GM21723 (cell line): ENCODE results near the gene OR5B3.
"Not testable (repeated sequence)": the region's sequence is repeated elsewhere in the genome, so short reads cannot be mapped to it uniquely, and the experiment has no call there.

ENCODE experiments used
- ATAC-seq: cut with Tn5 transposase; IDR thresholded peaks from one replicate; pipeline ENCODE4 v1.9.1; 2021; ENCODE audit warnings: mild to moderate bottlenecking, moderate library complexity; ENCODE audit not compliant: unreplicated experiment

Gene OR5B3

DNA sequence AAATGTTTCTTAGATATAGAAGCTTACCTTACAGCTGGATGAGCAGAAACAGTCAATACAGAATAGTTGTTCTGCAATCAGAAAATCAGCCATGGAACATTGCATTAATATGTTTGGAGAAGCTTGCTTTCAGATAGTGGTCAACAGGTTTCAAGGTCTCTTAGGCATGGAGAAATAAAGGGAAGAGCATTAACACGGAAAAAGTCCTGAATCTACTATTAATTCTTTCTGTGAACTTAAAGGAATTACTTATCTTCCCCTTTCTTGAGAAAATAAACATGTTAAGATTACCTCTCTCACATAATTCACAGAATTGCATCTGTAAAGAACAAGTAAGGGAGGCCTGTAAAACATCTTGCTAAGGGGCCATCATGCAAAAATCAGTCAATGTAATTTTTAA is at the start of gene OR5B3:
Gene OR5B3 (minus strand): TSS at position 101 of the 400 bp plus-strand sequence. CDS start 3,465 bp downstream, outside the sequence.
- no peak for ATAC-seq

DNA sequence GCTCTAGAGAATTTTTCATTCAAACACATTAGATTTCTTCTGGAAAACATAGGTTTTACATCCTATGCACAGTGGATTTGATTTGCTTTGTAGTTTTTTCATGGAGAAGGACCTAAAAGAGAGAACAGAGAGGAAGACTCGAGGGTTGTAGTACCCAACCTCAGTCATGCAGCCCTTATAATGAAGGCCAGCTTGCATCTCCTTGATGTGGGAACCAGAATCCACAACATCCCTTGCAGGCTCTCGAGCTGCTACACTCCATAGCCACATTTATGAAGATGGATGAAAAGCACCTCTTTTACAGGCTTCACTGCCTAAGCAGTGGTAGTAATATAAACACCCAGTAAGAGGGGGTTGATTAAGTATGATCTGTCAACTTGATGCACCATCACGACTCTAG is 44.9 kb upstream of the OR5B3 start:
- ATAC-seq: no peak

DNA sequence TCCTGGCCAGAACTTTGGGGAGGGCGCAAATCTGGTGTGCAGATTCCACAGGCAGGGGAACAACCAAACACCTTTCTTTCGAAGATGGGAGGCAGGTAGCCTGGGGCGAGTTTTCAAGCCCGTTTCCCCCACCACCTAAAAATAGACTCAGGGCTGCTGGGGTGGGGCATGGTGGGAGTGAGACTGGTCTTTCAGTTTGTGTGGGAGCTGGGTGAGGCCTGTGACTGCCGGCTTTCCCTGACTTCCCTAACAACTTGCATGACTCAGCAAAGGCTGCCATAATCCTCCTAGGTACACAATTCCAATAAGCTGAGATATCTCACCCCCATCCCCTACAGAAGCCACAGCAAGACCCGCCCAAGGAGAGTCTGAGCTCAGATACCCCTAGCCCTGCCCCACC is 39.6 kb upstream of the OR5B3 start:
- no peak for ATAC-seq

DNA sequence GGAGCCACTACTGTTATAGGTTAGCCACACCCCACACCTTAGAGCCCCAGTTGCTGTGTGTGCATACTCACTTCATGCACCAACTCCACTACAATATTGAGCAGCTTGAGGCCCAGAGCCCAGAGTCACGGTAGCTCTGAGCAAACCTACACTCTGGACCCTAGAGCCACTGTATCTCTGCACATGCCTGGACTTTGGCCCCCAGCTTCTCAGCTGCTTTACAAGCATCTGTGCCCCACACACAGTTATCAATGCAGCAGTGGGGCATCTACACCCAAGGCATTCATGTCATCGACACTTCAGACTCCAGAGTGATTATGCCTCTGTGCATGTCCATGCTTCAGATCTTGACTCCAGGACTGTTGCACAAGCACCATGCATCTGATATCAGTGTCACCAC is 37.6 kb upstream of the OR5B3 start:
- ATAC-seq: no peak

DNA sequence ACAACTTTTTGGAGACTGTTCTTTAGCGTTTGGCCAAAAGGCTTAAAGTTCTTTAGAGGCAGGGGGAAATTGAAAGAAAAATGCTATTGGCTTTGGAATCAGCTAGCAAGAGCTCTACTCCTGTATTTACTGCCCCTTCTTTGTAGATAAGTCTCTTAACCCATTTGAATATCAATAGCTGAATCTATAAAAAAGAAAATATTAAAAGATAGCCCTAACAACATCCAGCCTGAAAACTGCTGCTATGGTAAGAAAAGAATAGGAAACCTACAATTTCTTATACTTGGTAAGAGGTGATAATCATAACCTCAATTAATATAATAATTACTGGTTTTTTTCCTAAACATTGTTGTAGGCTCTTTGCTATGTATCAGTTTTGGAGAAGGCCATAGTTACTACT is 35.5 kb upstream of the OR5B3 start, which contains the start of gene OR5B12:
Gene OR5B12 (minus strand): TSS at position 101 of the 400 bp plus-strand sequence. CDS start 2,085 bp downstream, outside the sequence.
- ATAC-seq: no peak

DNA sequence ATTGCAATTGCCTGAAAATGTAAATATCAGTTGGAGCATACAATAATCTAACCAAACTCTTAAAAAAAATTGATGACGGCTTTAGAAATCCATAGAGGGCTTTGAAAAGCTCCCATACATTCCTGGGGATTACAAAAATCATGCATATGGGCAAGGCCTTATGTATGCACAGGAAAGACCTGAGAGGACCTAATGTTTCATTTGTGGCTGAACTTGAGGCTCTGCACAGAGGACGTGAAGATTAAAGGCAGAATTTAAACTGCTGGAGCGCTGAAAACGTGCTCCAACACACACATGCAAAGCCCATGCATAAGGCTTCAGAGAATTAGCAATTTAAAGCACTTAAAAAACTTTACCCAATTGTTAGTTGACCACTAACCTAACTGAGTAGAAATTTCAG is 31.8 kb upstream of the OR5B3 start:
- ATAC-seq: no peak

DNA sequence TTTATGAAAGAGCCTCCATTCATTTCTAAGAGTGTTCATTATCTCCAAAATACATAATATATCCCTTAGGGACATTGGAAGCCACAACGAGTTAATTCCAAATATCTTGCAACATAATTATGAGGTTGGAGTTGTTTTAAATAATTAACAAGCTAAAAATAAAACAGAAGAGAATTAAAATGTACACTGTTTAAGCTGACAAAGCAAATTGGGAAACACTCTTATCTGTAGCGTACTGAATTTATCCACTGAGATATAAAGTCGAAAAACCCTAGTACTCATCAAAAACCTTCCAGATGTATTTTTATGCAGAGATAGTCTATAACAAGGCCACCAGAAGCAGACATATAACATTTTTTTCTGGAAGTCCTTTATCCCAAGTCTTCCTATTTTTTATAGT is 27.5 kb upstream of the OR5B3 start:
- ATAC-seq: no peak

DNA sequence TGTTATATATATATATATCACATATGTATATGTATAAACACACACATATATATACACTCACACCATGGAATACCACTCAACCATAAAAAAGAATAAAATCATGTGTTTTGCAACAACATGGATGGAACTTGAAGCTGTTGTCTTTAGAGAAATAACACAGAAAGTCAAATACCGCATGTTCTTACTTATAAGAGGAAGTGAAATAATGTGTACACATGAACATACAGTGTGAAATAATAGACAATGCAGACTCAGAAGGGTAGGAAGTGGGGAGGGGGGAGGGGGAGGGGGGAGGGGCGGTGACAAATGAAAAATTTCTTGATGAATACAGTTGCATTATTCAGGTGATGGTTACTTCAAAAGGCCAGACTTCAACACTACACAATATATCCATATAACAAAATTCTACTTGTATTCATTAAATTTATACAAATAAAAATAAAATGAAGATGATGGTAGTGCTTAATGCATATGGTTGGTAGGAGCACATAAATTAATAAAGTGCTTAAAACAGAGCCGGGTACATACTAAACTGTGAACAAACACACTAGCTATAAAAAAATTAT is 27.0 kb upstream of the OR5B3 start:
- ATAC-seq: no peak

DNA sequence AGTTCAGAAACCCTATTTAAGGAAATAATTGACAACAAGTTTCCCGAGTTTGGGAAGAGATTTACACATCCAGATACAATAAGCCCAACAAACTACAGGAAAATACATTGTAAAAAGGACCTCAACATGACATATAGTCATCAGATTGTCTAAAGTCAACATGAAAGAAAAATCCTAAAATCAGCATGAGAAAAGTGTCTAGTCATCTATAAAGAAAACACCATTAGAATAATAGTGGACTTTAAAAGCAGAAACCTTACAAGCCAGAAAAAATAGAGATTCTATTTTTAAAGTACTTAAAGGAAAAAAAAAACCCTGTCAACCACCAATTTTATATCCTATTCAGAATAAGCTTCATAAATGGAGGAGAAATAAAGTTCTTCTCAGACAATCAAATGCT is 22.6 kb upstream of the OR5B3 start:
- no peak for ATAC-seq

DNA sequence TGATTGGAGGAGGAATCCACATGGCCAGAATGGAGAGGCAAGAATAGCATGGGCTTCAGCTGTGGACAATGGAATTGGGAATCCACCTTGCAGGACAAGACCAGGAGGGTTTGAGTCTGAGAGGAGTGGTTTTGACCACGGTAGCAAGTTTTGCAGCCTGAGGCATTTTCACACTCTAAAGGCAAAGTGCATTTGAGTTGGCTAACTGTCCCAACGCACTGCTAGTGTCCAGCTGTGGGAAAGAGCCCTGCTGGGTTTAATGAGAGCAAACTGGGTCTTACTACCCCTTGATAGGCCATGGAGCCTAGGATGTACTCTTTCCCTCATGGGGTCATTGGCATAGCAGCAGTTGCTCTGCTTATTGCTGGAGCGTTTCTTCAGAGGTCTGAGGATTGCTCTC is 21.3 kb upstream of the OR5B3 start, which contains the start of gene OR5B2:
Gene OR5B2 (minus strand): TSS at position 101 of the 400 bp plus-strand sequence. CDS start 4,860 bp downstream, outside the sequence.
- ATAC-seq: no peak

DNA sequence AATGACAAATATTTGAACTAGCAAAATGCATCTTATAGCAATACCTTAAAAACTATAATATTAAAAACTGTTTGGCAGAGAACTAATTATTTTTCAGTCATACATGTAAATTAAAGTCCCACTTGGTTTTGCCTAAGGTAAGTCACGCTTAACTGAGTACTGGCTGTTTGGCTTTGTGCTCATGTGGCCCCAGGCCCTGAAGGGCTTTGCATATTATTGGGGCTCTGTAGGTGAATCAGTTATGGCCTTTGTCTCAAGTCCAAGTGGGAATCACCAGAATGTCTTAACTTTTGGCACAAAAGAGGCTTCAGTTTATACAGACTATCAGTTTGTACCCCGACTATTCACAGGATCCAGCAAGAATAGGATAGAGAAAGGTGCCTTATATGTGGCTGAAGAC is 7.1 kb downstream of the OR5B3 start:
- ATAC-seq: not testable (repeated sequence)

DNA sequence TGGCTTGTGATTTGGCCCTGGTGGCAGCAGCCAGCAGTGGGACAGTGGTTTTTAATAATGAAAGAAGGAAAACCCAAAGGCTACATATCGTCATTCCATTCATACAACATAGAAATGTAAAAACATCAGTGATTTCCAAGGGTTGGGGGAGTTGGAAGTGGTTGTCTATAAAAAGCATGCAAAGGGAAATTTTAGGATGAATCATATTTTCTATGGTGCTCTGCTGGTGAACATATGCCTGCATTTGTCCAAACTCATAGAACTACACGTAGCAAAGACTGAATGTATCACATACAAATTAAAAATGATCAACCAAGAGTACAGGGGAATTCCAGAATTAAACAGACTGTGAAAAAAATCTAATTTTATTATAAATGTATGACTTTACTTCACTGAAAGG is 11.1 kb downstream of the OR5B3 start:
- no peak for ATAC-seq

DNA sequence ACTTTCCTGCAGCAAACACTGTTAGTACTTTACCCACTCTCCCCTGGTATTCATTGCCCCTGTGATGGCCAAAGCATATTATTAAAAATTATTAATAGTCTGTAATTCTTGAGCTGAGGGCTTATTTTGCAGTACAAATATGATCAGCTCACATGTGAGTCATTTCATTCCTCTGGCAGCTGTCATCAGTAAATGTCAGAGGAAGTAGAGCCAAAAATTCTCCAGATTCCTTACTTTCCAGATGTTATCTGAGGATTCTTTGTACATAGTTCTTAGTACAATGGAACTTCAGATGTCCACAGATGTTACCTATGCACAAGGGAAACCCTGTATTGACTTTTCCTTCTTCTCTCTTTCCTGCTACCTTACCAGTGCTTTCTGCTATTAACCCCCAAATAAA is 12.5 kb downstream of the OR5B3 start:
- ATAC-seq: no peak

DNA sequence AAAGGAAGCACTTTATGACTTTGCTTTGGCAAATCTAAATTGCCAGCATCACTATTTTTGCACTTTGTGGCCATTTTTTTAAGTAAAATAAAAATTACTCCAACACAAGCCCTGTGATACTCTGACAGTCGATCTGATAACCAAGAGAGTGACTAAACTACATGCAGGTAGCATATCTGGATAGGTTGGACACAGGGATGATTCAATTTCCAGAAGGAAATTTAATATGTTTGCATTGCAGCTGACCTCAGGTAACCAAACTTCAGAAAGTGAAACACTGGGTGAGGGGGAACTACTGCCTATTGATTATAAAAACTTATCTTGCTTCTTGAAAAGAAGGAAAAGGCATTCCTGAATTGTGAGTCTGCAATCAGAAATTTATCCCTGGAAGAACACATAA is 13.9 kb downstream of the OR5B3 start:
- ATAC-seq: no peak

DNA sequence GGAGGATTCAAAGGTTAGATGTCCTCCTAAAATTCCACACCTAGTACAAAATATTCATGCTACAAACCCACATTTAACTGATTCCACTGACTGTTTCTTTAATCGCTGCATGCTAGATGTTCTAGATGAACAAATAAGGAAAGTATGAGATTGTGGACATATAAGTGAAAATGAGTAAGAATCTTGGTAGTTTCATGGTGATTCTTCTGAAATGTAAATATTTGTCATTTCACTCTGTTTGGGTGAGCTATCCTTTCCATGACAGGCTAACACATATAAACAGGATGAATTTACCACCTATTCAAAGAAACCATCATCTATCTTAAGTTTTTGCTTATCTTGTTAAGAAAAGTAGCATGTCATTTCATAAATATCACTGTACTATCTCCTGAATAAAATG is 14.8 kb downstream of the OR5B3 start:
- no peak for ATAC-seq

DNA sequence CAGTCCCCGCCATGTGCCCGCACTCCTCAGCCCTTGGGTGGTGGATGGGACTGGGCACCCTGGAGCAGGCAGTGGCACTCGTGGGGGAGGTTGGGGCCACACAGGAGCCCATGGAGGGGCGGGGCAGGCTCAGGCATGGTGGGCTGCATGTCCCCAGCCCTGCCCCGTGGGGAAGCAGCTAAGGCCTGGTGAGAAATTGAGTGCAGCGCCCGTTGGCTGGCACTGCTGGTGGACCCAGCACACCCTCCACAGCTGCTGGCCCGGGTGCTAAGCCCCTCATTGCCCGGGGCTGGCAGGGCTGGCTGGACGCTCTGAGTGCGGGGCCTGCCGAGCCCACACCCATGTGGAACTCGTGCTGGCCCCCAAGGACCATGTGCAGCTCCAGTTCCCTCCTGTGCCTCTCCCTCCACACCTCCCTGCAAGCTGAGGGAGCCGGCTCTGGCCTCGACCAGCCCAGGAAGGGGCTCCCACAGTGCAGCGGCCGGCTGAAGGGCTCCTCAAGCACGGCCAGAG is 16.1 kb downstream of the OR5B3 start:
- ATAC-seq: no peak

DNA sequence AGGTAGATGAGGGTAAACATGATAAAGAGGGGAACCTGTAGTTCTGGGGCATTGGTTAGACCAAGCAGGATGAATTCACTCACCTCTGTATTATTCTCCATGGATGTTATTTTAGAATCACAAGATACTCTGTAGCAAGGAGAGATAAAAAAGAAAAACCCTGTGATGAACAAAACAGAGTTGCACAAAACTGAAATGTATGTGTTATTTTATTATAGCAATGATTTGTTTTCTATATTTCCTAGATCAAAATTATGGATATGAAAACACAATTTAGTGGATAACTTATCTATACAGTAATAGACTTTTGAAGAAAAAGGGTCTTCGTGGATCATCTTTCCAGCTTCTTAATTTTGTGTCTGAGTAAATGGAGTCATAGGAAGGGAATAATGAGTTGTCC is 47.7 kb downstream of the OR5B3 start, which contains the start of gene OR5B17:
Gene OR5B17 (minus strand): TSS at position 101 of the 400 bp plus-strand sequence. CDS start 0 bp downstream, at position 101.
- no peak for ATAC-seq

DNA sequence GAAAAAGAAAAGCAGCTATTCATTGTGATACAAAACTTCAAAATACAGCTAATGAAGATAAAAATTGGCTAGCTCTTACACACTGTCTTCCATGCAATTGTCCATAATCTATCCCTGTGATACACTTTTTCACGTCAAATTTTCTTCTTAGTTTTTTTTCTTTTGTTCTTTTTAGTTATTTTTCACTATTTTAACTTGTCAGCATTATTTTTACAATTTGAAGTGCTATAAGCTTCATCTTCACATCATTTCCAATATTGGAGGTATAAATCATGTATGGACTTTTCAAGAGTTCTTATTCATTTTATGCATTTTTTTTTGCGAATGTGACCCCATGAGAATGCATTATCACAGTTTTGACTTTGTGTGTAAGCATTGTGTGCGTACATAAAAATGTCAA is 51.9 kb downstream of the OR5B3 start:
- ATAC-seq: no peak
